PC-3 (cell line): ENCODE measurements around the gene KDM3B.

Experiments
- CTCF ChIP-seq: fragments of 300-600 bp; sonication (generic); conservative IDR thresholded peaks from 2 replicates; pipeline ENCODE4 v1.5.1; 2017; ENCODE audit warnings: antibody characterized with exemption, low read depth, mild to moderate bottlenecking, low read length
- EZH2 ChIP-seq: fragments of 300-600 bp; sonication (generic); IDR thresholded peaks from one replicate; pipeline ENCODE4 v1.6.1; 2017; ENCODE audit warnings: antibody characterized with exemption, mild to moderate bottlenecking, low read length; ENCODE audit not compliant: unreplicated experiment
- EZH2phosphoT487 ChIP-seq: fragments of 300-600 bp; sonication (generic); IDR thresholded peaks from 2 replicates; pipeline ENCODE4 v1.6.1; 2018; ENCODE audit warnings: mild to moderate bottlenecking, antibody characterized with exemption, low read length, borderline replicate concordance

GRCh38 chr5:138458384-138458783 is 105.9 kb downstream of the KDM3B start:
- TF ChIP-seq CTCF (no peak), EZH2 (no peak), EZH2phosphoT487 (no peak)
